Stimulated activated CD8-positive, alpha-beta memory T cell treated with anti-CD3 and anti-CD28 coated beads, Interleukin-12 subunit alpha, Interleukin-12 subunit beta, amount 100 ng/mL, for 4 hours (primary cell): ENCODE data around the gene ZNF618.

Experiments used
- DNase-seq: peaks from one replicate; pipeline ENCODE4 v3.0.0-alpha.2; 2020; ENCODE audit warnings: low read depth

The ZNF618 gene

GRCh38 chr9:114025196-114025753 is 149.2 kb downstream of the ZNF618 start:
- no peak for DNase-seq

GRCh38 chr9:114025760-114026159 is 149.7 kb downstream of the ZNF618 start:
- no peak for DNase-seq

DNA sequence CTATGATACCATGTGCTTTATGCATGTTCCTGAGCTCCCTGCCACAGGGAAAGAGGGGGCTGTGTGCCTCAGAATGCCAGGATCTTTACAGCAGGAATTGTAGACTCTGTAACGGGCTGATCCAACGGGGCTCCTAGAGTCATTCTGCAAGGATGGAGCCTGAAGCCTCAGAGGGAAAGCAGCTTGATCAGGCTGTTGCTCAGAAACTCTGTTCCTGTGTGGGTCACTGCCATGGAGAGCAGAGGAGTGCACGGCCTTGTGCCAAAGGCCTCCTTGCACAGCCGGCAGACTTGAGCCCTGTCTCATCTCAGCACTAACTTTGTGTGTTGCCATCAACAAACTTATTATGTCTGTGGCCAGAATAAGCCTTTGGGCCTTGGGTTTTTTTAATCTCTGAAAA is 150.2 kb downstream of the ZNF618 start:
- DNase-seq, result no peak

GRCh38 chr9:114027159-114027862 is 151.2 kb downstream of the ZNF618 start:
- DNase-seq, result no peak

DNA sequence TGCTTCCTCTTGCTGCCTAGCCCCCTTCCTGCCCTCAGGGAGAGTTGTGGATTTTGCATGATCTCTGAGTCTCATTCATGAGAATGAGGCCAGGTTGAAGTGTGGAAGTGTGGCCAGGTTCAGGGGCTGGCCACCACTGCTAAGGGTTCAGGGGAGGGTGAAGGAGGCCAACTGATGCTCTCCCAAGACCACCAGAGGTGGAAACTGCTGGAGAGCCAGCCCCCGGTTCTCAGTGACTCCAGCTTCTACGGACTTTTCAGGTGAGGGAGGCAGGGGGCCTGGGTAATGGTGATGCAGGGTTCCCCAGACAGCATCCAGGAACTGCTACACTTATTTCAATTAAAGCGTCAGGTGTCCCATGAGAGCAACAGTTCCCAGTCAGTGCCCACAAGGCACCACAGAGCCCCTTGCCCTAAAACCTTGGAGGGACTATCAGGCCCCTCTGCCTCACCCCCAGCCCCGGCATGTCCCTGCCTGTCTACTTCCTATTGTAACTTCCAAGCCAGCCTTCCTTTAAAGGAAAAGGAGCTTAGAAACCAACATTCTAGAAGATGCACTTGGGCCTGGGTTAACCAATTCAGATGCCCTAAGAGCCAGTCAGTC is 151.9 kb downstream of the ZNF618 start:
- DNase-seq, result no peak

- no peak for DNase-seq
These were observed 152.5 kb downstream of the ZNF618 start for GRCh38 chr9:114028646-114029045.

DNA sequence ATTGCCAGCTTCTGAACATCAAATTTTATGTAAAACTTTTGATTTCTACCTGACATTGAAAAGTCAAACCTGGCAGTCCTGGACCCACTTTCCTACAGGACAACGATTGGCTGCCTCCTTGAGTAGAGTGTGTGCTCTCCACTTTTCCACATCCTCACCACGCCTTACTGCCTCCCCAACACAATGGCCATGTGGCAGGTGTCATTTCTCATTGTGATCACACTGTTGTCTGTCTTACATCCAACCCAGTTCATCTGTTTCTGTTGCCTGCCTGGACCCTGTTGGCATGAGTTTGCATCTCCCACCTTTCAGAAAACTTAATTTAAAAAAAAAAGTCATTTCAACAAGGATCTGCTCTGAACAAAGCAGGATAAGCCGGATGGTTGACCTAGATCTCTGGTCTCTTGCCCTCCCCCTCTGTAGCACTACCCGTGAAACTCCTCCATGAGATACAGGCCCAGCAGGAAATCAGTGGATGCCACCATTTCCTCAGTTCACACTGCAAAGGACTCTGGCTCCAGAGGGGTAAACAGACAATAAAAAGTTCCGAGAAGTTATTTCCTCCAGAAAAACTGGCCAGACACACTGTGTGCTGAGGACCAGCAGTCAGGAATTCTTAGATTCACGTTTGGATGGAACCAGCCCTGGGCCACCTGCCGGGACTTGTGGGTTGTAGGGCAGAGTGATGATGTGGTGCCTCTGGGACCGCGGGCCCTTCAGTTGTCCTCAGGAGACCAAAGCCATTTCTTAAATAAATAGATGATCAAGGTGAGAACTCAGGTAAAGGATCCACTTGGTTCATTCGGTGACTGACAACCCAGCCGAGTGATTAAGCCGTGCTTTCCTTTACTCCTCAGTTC is 153.4 kb downstream of the ZNF618 start:
- no peak for DNase-seq

- DNase-seq, result no peak
These were observed 154.3 kb downstream of the ZNF618 start for GRCh38 chr9:114030364-114030763.

DNA sequence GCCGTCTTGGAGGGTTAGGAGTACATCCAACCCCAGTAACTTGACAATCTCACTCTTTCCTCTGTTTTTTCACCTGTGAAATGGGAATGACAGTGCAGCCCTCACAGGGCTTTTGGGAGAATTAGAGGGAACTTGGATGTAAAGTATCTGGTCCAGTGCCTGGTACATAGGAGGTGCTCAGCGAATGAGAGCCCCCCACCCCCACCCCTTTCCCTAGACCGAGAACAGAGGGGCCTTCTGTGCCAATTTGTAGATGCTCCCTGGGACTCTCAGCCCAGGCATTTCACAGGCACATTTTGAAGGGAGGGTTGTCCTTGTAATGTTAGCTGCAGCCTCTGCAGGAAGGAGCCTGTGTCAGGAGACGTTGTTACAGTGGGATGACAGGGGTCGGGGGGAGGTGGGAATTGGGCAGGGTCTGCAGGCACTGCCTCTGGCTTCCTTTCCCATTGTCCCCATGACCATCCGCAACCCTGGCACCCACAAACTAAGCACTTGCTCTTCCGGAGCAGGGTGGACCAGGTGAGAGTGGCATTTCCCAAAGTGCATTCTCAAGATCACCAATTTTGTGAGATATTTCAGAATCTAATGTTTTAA is 155.0 kb downstream of the ZNF618 start:
- no peak for DNase-seq

DNA sequence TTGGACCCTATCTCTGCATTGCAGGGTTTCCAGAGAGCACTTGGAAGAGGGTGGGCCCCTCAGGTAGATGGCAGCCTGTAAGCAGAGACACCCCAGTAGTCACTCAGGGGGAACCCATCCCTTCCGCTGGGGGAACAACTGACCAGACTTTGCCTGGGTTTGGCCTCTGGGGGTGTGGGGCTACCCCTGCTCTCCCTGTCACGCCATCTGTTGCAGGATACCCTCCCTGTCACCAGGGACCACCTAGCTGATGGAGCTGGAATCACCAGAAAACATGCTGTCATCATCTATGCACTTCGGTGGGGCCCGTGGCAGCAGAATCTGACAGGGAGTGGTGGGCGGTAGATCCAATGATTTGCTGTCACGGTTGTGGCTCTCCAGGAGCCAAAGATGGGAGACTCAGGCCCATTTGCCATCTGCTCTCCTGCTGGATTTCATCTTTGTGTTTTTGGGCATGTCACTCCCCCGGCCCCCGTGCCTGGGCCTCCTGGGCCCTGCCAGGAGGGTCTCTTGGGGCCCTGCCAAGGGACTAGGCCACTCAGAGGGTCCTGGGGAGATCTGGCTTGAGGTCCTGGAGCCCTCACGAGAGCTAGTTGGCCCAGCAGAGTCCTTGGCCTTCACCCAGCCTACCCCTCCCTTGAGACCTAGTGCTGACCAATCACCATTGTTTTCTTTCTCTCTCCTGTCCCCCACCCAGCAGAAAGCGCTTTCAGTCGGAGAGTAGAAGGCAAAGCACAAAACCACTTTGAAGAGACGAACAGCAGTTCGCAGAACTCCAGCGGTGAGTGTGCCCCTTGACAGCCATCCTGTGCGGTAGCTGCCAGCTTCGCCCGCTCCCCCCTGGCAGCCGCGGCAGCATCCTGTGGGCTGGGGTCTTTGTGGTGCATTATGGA is 156.1 kb downstream of the ZNF618 start:
- DNase-seq, result no peak

DNA sequence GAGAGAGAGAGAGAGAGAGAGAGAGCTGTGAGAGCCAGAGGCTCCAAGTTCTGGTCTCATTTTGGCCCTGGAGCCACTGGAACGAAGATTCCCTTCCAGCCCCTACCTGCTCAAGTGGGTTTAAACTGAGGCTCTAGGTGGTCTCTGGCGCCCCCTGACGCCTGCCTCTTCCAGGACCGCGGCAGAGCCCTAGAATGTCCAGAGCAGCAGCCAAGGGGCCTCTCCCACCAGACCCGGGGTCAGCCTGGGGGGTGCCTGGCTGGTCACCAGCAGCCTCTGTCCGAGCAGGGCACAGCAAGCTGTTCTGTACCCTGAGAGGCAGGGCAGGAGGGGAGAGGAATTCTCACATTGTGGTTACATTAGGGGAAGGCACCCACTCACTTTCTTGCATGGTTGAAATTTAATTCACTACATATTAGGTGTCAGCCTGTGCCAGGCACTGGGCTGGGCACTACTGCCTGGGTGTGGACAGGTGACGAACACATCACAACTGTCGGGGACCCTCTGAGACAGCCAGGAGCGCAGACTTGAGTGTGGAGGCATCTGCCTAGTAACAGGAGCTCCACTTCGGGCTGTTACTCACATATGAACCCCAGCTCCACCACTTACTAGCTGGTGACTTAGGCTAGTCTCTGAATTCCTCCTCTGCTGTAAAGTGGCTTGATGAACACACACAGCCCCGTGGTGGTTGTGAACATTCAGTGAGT is 157.4 kb downstream of the ZNF618 start:
- DNase-seq, result no peak

DNA sequence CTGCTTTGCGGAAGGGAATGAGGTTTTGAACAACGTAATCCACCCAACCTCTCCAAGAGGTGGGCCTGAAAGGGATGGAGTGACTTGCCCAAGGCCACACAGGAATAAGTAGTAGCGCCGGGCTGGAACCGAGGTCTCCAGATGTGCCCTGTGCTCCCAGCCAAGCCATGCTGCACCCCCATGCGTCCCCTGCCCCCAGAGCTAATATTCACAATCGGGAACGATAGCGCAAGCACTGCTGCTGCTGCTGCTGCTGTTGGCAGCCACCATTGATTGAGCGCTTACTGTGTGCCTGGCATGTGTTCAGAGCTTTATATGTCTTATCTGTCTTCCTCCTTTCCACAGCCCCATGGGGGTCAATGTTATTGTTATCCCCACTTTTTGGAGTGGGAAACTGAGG is 158.1 kb downstream of the ZNF618 start:
- no peak for DNase-seq

DNA sequence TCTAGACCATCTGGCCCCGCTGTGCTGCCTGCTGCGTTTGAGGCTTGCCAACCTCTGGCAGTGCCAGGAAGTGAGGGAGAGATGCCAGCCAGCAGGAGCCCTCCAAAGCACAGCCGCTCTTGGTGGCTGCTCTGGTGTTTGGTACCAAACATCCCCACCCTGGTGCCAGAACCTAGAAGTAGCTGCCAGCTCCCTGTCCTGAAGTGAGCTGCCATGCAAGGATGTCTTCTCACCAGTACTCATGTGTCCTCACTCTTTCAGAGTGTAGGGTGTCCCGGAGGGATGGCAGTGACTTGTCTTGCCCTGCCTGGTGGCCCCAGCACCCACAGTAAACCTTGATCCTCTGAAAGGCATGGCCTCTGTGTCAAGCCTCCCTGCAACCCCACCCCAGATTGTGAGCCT is 158.6 kb downstream of the ZNF618 start:
- DNase-seq, result no peak

- no peak for DNase-seq
These were observed 159.2 kb downstream of the ZNF618 start for GRCh38 chr9:114035221-114035844.

DNA sequence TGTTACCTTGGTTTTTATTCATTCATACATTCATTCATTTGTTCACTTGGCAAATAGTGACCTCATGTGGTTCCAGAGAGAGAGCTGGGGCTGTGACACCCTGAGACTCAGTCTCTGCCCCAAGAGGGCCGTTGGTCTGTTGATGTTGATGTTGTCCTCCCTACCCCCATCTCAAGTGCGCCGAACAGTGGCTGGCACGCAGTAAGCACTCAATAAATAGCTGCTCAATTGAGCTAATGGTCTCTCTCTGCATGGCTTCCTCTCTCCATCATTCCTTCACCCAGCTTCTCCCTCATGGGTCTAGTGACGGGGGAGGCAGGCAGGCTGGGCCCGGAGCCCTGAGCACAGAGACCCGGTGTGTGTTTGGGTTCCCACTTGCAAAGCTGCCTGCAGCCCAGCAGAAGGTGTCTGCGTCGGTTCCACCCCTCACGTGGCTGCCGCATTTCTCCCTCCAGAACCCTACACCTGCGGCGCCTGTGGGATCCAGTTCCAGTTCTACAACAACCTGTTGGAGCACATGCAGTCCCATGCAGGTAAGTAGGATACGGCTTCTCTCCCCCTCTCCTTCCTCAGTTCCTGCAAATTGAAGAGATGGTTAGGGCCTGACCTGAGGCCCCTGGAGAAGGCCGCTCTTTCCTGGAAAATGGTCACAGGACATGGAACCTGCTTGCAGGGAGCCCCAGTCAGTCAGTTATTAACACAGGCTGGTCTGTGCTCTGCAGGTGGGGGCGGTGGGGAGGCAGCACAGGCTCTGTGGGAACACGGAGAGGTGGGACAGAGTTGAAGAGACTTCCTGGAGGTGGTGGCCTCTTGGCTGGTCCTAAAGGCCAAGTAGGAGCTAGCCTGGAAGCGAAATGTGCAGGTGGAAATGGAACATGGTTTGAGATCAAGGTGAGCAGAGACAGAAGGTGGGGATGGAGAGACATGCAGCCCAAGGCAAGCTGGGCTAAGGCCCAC is 160.0 kb downstream of the ZNF618 start:
- no peak for DNase-seq

DNA sequence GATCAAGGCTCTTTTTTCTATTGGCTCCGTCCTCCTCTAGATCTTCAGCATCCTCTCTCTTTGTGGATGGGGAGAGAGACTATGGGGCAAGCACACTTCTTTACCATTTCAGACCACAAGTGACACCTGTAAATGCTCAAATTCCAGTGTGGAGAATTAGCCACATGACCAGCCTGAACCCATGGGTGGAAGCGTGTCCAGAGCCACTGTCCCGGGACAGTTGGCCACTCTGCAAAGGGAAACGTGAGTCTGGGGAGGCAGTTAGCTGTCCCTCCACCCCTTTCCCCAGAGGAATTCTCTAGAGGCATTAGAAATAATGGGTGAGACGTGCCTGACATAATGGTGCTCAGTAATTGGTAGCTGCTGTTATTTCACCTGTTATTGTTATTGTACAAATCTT is 161.1 kb downstream of the ZNF618 start:
- DNase-seq, result no peak

DNA sequence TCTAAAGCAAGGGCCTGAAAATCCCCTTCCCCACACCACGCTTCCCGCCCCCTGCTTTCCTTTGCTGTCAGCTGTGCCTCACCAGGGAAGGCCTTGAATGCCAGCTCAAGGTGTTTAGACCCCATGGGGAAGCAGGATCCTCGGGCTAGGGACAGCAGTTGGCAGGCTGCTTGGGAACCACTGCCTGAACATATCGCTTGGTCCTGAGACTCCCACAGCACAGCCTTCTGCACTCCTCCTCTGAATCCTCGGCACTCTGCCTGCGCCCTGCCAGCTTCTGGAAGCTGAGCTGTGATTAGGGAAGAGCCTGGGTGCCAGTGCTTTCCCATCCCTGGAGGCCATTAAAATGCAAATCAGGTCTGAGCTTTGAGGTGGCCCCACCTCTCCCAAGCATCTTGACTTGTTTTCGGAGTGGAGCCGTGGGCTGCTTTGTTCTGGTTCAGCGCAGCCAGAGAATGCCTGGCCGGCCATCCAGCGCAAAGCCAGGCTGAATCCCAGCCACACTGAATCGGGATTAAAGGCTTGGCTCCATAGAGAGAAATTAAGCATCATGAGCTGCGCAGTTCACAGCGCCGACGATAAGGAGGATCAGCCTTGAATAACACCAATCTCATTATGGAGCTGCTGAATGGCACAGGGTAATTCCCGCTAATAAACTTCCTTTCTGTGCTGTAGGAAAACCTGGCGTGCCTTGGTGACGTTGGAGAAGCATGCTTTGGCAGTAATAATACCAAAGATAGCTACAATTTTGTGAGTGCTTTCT is 162.0 kb downstream of the ZNF618 start:
- no peak for DNase-seq

GRCh38 chr9:114038724-114039313 is 162.7 kb downstream of the ZNF618 start:
- DNase-seq, result no peak
